Lung microvascular endothelial cell (primary cell): ENCODE data around the gene PPP1R1B. TPM values are rescaled to one million over a fixed set of nuclear protein-coding genes. Genes with fewer than 3 reads are reported as not detected.

ENCODE experiments used
- DNase-seq, 2 donors: peaks; one replicate each; pipeline versions ENCODE4 v3.0.0 to v3.0.0-alpha.2; 2010; ENCODE audit warnings: low read depth in 2 of 2
- total RNA-seq: library from RNA; depleted of rRNA; stranded (reverse); fragments of >200 nt; gene quantifications from 2 replicates; pipeline ENCODE4 v1.2.1, GENCODE V29; 2014

PPP1R1B gene
- total RNA-seq, 1 donor from 2014 or later: not detected

DNA sequence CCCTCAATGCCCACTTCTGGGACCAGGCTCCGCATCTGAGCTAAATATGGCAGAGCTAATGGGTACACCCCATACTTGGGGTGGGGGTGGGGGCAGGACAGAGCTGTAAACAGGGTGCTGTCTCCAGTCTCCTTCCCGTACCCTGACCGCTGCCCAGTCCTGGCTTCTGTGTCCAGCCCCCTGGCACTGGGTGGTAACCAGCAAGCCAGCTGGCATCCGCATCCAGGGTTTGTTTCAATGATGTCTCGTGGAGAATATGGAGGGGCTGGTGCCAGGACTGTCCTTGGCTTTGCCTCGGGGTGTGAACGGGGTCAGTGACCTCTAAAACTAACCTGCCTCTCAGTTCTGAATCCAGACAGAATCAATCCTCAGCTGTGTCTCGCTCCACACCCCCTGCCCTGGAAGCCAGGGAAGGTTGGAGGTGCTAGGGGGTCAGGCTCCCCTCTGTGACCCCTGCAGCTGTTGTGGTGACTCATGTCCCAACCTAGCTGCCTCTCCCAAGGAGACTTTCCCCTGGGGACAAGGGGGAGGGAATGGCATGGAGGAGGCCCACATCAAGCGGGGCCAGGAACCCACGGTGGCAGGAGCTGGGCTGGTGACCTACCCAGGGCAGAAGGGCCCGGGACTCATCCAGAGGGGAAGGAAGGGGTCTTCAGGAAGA, 40.0 kb downstream of the PPP1R1B start:
- DNase-seq: no peak

DNA sequence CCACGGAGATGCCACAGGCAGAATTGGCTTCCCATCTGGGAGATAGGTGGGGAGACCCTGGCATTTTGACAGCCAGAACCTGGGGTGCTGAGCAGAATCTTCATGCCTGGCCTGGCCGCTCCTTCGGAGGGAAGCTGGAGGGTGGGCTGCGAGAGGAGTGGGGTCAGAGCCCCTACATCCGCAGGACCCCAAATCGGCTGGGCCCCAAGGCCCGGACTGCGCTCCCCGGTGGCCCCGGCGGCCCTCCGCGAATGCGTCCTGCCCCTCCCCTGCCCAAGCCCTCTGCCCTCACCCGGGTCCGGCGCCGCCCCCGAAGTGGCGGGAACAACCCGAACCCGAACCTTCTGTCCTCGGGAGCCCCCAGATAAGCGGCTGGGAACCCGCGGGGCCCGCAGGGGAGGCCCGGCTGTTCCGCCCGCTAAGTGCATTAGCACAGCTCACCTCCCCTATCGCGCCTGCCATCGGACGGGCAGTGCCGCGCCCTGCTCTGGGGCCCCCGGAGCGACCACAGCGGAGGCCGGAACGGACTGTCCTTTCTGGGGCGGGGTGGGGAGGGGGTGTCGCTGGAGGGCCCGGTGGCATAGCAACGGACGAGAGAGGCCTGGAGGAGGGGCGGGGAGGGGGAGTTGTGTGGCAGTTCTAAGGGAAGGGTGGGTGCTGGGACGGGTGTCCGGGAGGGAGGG, 40.7 kb downstream of the PPP1R1B start:
- DNase-seq: no peak

- peak; percentile 65 to 84 for DNase-seq
These were observed 41.5 kb downstream of the PPP1R1B start, which contains the start of gene PNMT for GRCh38 chr17:39667945-39668924. Gene PNMT (plus strand): TSS chr17:39668453. CDS start chr17:39668476, 23 bp downstream.

DNA sequence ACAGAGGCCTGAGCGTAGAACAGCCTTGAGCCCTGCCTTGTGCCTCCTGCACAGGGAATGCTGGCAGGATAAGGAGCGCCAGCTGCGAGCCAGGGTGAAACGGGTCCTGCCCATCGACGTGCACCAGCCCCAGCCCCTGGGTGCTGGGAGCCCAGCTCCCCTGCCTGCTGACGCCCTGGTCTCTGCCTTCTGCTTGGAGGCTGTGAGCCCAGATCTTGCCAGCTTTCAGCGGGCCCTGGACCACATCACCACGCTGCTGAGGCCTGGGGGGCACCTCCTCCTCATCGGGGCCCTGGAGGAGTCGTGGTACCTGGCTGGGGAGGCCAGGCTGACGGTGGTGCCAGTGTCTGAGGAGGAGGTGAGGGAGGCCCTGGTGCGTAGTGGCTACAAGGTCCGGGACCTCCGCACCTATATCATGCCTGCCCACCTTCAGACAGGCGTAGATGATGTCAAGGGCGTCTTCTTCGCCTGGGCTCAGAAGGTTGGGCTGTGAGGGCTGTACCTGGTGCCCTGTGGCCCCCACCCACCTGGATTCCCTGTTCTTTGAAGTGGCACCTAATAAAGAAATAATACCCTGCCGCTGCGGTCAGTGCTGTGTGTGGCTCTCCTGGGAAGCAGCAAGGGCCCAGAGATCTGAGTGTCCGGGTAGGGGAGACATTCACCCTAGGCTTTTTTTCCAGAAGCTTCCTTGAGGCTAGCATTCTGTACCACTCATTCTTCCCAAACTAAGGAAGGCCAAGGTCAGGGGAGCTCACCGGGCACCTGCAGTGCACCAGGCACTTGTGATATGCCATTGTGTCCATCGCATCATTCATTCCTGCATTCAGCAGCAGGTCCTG, 43.4 kb downstream of the PPP1R1B start:
- no peak for DNase-seq

- DNase-seq: no peak
These were observed 44.0 kb downstream of the PPP1R1B start for GRCh38 chr17:39670746-39671145.

DNA sequence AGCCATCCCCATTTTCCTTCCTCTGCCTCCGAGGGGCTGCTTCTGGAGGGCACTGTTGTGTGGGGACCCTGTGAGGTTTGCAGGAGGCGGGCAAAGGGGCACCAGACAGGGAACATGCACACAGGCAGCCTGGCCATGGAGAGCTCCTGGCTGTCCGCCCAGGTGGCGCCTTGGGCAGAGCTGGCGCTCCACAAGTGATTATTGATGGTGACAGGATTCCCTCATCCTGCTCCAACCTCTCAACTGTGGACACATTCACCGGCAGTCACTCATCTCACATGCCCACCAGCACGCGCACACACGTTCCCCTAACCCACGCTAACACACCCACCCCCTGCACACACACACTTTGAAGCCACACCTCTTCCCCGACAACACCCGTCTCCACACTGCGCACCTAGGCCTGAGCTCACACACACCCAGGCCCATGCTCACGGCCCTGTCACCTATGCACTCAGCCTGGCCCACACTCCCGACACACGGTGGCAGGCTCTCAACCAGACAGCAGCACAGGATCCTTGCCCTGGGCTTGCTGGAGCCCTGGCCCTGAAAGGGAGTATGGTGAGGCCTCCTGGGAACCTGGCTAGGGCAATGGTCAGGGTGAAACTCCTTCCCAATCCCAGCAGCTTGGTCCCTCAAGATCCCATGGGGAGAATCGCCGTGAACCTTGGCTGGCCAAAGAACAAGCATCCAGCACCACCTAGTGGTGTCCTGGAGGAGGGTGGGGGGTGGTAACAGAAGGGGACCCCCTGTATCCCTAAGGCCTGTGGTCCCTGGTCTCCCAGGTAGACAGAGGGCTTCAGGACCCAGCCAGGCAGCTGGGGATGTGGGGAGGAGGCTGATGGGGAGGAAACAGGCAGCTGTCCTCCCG, 45.1 kb downstream of the PPP1R1B start:
- peak; percentile 57 to 70 for DNase-seq

DNA sequence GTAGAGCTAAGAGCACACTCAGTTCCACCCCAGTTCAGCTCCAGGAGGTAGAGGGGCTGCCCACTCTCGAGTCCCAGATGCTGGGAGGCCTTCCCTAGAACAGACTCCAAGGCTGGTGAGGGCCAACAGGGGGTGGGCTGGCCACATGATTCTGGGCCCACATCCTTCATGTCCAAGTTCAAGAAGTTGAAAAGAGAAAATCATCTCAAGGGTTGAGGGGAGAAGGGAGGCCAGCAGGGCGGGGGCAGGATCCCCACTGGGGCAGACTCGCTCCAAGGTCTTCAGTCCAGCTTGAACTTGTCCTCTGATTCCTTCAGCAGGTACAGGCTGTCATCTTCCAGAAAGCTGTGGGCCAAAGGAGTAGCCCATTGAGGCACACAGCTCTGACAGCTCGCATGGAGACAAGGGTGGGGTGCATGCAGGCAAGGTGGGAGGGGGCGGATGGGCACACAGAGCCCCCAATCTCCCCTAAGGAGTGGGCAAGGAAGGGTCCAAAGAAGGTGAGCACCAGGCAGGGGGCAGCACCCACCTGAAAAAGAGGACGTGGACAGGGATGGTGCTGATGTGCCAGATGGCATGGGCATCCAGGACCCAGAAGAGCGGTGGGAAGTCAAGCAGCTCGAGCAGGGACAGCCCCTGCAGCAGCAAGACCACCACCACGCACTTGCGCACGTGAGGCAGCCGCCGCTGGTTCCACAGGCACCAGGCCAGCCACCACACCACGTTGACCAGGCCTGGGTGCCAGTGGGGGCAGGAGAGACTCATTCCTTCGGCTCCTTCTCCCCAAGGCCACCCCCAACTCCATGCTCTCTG, 46.0 kb downstream of the PPP1R1B start:
- no peak for DNase-seq

DNA sequence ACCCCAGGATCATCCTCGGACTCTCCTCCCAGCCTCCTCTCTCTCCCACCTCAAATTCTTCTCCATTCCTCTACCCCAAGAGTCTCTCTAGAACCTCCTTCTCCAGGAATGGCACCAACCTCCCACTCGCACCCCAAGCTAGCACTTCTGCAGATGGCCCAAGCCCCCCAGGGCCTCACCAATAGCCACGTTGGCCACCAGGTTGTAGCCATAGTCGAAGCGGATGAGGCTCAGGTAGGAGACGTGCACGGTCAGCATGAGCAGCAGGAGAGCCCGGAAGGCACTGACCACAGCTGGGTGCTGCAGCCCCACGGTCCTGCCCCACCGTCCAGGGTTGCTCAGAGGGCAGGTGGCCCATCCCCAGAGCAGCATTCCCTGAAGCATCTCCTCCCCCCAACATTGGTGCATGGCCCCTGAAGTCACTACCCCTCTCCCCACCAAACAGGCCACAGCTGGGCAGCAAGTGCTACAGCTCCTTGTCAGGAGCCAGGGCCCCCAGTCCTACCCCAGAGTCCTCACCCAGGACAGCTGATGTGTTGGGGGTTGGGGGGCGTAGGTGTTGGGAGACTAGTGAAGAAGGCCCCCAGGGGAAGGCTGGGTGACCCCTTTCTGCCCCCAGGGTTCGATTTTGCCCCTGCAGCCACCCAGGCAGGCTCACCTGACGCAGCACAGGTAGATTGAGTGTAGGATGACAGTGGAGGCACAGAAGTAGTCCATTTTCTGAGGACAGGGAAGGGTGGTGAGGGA, 46.8 kb downstream of the PPP1R1B start:
- no peak for DNase-seq

DNA sequence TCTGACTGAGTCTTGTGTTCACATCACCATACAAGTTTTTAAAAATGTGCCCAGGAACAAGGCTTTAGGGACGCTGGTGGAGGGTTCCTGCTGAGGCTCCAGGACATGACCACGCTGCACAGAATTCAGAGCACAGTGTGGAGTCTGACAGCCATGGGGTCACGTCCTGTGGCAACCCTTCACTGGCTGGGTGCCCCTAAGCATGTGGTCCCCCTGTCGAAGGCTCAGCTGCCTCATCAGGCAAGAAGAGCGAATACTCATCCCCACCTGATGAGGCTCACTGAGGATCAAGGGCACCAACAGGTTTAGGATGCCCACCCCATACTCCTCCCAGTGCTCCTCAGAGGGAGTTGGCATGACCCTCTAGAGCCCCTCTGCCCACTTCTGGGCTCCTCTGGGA, 47.4 kb downstream of the PPP1R1B start:
- DNase-seq: no peak

- DNase-seq: no peak
These were observed 48.1 kb downstream of the PPP1R1B start for GRCh38 chr17:39674702-39675389.

DNA sequence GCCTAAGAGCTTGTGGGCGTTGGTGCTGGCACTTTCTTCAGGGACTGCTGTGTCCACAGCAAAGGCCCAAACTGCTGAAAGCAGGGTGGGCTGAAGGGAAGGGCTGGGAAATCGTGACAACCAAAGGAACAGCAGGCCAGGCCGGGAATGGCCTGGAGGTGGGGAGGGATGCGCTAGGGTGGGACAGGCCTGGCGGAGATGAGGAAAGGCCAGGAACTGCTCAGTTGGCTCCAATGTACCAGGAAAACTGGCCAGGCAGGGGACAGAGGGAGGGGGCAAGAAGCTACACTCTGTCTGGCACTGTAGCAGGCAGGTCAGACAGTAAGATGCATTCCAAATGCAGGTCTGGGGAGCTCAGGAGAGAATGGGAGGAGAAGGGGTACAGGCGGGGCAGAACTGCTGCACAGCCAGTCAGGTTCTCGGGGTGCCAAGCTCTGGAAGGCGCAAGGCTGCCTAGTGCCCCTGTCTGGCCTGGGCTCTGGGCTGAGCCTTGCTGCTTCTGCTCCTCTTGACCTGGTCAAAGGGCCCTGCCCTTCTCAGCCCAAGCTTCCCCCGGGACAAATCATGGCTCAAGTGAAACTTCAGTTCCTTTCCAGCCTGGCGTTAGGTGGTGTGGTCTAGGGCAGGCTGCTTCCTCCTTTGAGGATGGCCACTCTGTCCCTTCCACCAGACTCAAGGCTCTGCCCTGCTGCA, 48.8 kb downstream of the PPP1R1B start:
- no peak for DNase-seq

DNA sequence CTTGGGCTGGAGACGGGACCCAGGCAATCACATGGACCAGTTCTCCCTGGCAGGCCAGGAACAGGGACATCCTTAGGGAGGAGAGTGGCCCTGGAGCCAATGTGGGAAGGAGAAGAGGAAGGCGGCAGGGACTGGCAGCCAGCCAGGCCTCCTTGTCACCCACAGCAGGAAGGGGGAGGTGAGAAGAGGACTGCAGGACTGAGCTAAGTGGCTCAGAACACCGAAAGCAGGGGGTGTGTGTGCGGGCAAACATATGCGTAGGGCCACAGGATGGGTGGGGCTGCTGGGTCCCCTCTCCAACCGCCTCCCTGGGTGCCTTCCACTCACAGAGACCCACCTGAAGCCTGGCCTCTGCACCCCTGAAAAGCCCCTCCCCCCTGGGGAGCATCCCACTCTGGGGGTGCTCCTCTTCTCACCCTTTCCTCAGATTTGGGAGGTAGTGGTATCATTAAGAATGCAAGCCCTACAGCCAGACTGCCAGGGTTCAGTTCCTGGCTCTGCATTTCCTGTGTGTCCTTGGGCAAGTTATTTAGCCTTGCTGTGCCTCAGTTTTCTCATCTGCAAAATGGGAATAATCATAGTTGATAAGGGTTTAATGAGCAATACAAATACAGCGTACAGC, 49.6 kb downstream of the PPP1R1B start:
- DNase-seq: peak in 1 of 2 donors; percentile 24

GRCh38 chr17:39677072-39677471, 50.3 kb downstream of the PPP1R1B start:
- no peak for DNase-seq

DNA sequence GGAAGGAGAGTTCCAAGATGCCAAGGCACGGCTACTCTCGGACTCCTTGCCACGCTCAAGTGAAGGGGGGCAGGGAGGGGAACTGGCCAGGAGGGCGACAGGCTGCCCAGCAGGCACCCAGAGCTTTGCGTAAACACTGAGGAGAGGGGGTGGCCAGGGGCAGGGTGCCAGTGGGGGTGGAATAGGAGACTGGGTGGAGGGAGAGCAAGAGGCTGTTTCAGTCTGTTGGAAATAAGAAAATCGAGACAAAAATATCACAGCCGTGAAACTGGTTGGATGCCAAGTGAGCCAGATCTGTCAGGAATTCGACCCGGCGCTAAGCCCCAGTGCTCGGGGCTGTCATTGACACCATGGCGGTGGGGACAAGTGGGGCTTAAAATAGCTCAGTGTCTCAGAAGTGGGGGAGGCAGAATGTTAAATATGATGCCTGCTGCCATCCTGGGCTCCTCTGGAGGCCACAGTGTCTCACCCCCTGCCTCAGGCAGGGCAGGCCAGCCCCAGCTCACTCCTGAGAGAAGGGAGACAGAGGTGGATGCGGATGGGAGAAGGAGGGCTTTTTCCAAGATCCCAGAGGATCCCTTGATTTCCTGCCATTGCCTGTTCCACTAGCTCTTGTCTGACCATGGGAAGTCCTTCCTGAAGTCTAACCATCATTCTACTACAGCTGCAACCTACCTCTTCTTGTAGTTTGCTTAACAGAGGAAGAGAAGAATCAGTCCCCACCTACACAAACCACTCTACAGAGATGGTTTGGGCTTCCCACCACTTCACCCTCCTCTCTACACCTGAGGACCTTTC, 51.0 kb downstream of the PPP1R1B start:
- DNase-seq: no peak

- DNase-seq: no peak
These were observed 51.8 kb downstream of the PPP1R1B start for GRCh38 chr17:39678340-39679116.
